IPS-18c (cell line): ENCODE results near the gene LCN15.

Experiments
- H3K4me3 ChIP-seq: 2 replicates; pipeline ENCODE4 v1.7.0; 2013; ENCODE audit warnings: low read depth, mild to moderate bottlenecking, low read length, moderate library complexity; ENCODE audit not compliant: insufficient read depth
- H3K9me3 ChIP-seq: one replicate; pipeline ENCODE4 v1.6.1; 2013; ENCODE audit warnings: mild to moderate bottlenecking, low read length, moderate library complexity; ENCODE audit not compliant: control insufficient read depth, insufficient read depth

Gene LCN15

DNA sequence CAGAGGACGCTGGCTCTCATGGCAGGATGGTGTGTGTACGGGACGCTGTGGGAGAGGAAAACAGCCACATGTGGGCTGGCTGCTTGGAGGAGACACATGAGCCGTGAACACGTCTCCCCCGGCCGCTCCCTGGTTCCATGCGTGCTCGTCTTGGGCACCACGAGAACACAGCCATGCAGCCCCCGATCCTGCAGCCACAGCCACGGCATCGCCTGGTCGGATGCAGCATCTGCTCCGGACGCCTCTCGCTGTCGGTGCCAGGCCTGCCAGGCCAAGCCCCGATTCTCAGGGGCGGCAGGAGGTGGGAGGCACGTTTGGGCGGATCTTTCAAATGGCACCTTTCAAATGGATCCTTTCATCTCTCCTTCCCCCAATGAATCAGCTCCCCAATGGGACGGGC is 24.8 kb downstream of the LCN15 start:
- no peak overlapping the region for H3K4me3 ChIP-seq
- no peaks in the 10 kb centered on the region for H3K9me3 ChIP-seq

DNA sequence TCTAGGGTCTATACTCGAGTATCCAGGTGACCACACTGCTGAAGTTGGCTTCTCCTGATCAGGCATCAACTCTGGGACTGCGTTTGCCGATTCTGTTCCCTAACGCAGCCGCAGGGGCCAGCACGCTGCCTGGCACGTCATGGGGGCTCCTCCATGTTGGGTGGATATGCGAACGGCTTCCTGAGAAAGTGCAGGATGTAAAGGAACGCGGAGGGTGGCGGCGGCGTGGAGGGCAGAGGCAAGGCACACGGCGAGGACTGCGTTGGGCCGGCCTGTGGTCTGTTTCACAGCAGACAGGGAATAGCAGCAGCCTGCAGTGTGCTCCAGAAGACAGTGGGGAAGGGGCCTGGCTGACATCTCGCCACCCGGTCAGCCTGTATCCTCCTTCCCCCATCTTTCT is 25.4 kb downstream of the LCN15 start:
- Histone ChIP-seq H3K9me3 (no peaks in the 10 kb centered on the region), H3K4me3 (no peak overlapping the region)

DNA sequence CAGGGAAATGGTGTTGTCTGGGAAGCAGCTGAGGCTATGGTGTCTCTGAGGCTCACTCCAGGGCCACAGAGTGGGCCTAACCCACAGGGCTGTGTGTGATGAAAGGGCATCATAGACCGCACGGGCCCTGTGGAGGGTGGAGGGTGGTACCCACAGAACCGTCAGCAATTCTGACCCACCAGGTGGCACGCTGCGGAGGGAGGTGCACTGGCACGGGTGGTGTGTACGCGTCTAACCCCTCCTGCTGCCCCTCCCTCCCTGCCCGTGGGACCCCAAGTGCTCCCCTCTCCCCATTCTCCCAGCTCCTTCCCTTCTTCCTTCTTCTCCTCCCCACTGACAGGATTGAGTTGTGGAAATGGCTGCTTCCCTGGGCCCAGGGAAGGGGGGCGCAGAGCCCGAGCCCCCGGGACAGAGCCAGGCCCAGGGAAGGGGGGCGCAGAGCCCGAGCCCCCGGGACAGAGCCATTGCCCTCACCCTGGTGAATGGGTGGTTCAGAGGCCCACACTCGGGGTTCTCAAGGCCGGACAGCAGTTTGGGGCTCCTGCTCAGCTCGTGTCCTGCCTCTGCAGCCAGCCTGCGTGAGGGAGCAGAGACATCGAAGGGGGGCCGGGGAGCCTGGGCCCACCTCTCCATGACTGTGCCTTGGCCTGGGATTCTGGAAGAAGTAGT is 28.4 kb downstream of the LCN15 start:
- Histone ChIP-seq H3K4me3 (no peak overlapping the region), H3K9me3 (no peaks in the 10 kb centered on the region)

DNA sequence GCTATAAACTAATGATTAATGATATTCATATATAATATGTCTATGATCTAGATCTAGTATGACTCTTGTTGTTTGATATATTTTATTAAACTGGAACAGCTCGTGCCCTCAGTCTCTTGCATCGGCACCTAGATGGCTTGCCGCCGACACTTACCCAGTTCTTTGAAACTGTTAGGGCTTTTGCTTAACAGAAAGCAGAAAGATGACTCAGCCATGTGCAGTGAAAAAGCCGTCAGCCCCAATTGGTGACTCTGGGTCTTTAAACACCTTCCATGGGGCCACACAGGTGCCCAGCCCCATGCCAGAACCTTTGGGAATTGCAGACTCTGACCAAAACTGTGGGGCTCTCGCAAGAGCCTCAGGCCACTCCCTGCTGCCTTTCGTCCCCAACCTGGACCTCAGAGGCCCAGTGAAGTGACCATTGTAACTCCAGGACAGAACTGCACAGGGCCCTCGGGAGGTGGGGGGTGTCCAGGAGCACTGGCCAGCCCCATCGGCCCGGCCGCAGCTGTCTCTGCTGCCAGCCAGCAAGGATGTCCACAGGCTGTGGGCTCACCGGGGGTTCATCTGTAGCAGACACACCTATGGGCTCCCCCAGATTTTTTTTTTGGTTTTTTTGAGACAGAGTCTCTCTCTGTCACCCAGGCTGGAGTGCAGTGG is 29.4 kb downstream of the LCN15 start:
- no peaks in the 10 kb centered on the region for H3K9me3 ChIP-seq
- no peak overlapping the region for H3K4me3 ChIP-seq

DNA sequence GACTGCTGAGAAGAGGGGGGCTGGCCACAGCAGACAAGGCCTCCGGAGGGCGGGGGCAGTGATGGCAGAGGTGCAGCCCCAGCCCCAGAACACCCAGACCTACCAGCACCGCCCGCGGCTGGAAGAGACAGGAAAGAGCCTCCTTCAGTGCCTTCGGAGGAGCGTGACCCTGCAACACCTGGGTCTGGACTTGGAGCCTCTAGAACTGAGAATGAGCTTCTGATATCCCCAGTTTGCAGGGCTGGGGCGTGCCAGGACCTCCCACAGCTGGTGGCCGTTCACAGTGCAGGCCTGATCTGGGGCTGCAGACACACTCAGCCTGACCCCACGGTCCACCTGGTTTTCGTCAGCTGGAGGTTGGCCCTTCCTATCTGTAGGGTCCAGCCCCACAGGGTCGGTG is 30.7 kb downstream of the LCN15 start:
- Histone ChIP-seq H3K4me3 (no peak overlapping the region), H3K9me3 (no peaks in the 10 kb centered on the region)

DNA sequence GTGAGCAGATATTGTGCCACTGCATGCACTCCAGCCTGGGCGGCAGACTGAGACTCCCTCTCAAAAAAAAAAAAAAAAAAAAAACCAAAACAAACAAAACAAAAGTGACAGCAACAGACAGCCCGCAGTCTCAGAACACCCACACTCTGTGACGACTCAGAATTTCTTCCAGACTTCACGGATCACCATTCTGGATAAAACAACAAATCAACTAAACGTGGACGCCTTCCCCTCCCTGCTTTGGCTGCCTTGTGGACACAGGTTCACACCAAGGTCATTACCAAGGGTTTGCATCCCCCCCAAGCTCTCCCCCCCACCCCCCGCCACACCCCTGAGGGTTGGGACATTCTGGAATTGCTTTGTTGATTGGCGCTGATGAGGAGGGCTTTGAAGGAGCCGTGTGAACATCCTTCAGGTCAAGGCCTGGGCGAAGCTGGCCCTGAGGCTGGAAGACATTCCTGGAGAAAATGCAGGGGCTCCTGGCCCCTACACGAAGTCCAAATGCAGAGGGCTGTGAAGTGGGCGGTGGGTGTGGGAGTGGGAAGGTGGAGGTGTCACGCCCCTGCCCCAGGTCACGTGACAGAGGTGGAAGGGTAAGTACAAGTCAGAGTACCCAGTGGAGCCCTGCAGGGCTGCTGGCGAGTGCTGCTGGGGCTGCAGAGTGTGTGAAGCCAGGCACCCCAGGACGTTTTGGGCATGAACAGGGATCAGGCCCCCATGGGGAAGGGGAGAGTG is 31.7 kb downstream of the LCN15 start:
- H3K9me3 ChIP-seq: no peaks in the 10 kb centered on the region
- H3K4me3 ChIP-seq: no peak overlapping the region

DNA sequence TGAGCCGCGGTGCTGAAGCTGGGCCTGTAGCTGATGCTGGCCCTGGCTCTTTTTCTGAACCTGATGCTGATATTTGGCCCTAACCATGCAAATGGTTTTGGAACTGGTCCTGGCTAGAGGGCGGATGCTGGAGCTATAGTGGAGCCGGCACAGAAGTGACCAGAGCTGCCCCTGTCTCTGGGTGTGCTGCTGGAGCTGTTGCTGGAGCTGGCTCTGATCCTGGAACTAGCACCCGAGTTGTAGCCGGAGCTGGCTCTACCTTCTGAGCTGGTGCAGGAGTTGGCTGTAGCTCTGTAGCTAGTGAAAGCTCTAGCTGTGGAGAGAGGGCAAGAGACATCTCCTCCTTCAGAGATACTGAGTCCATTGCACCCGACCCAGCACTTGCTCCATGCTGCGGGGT is 34.4 kb downstream of the LCN15 start:
- Histone ChIP-seq H3K9me3 (no peaks in the 10 kb centered on the region), H3K4me3 (no peak overlapping the region)

DNA sequence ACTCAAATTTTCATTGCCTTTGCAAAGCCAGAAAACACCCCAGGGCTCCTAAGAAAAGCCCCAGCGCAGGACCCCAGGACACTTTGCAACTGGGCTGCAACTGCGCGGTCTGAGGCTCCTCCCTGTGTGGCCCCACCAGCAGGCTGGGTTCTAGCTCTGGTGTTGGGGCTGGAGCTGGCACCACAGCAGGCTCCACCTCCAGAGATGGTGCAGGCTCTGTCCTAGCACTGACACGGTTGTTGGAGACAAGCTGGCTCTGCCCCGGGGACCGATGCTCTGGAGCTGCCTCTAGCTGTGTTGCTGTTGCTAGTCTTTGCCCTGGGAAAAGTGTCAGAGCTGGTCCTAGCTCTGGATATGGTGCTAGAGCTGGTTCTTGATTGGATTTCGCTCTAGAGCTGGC is 35.2 kb downstream of the LCN15 start:
- Histone ChIP-seq H3K4me3 (peak overlapping the region; percentile 97), H3K9me3 (no peaks in the 10 kb centered on the region)

DNA sequence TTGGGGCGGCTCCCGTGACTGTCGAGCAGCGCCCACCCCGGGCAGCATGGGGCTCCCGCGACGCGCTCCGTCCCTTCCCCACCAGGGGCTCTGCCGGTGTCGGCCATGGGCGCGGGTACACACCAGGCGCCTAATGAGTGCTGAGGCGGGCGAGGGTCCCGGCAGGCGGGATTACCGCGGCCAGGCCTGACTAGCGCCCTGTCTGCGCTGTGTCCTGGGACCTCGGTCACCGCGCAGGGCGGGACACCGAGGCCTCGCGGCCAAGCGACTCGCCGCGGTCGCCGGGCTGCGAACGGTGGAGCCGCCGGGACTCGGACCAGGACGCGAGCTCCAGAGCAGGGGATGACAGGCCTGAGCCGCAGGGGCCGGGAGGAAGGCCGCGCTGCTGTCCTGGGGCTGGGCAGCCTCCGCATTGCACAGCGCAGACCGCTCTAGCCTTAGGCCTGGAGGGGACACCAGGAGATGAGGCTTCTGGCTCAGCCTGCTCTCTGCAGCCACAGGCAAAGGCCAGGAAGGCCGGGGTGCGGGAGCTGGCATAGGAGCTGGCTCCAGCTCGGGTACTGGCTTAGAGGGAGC is 35.7 kb downstream of the LCN15 start:
- Histone ChIP-seq H3K4me3 (peak overlapping the region; percentile 97), H3K9me3 (no peaks in the 10 kb centered on the region)

DNA sequence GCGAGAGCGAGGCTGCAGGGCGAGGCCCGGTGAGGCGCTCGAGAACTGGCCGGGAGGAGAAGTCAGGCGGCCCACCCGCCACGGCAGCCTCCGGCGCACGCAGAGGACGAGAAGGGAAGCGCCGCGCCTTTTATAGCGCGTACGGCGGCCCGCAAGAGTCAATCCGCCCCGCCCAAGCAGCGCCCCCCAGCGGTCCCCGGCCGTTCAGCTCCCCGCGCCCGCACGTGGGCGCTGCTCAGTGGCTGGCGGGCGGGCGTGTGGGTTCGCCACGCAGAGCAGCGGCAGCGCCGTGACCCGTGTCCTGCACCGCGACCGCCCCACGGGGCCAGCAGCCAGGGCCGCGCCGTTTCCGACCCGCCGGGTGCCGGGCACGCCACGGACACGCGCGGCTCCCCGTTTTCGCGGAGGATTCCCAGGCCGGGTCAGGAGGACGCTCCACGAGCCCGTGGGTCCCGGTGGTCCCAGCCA is 36.2 kb downstream of the LCN15 start:
- Histone ChIP-seq H3K4me3 (peak overlapping the region; percentile 97), H3K9me3 (no peaks in the 10 kb centered on the region)

DNA sequence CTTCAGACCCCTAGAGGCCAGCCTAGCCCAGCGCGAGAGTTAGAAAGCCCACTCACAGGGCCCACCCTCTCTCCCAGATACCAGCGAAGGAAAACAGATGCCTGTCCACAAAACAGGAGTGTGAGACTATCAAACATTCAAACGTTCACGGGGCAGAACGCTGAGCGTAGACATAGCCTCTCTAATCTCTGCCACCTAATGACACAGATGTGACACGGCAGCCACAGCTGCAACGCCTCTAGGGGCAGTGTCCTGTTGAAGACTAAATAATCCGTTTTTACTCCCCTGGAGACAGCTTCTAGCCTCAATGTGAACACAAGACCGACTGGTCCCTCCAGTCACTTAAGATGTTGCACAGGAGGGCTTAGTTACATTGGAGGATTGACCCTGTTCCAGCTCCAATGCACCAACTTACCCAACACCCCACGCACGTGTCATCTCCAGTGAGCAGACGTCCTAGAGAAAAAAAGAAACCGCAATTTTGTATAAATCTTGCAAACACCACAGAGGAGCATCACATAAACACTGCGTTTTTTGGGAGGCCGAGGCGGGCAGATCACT is 37.6 kb downstream of the LCN15 start:
- Histone ChIP-seq H3K9me3 (no peaks in the 10 kb centered on the region), H3K4me3 (peak overlapping the region; percentile 97)

DNA sequence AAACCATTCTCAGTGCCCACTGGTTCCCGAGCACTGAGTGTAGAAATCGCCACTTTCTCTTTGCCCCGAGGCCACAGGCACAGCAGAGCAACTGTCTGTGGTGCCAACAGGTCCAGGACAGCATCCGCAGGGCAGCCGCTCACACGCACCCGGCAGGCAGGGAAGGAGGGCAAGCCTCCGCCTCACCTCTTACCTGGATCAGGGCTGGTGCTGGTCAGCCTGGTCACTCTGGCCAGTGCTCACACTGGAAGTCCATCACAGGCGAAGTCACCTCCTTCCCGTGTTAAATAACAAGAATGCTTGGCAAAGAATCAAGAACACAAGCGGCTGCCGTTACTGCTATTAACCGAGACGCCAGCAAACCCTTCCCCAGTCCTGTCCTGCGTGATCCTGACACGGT is 38.2 kb downstream of the LCN15 start:
- Histone ChIP-seq H3K9me3 (no peaks in the 10 kb centered on the region), H3K4me3 (peak overlapping the region; percentile 97)

DNA sequence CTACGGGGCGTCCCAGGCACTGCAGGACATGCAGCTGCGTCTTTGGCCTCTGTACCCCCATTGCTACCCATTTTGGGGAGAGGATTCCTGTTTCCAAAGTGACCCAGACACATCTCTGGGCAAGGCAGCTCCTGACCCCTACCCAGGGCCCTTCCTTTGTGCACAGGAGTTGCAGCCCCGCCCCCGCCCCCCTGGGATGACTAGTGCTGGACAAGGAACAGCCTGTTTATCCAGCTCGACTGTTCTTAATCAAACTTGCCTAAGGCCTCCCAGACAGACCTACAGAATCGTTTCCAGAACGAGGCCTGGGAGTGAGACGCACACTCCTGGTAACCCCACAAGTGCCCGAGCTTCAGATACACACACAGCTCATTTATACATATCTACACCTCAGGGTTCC is 38.7 kb downstream of the LCN15 start:
- Histone ChIP-seq H3K9me3 (no peaks in the 10 kb centered on the region), H3K4me3 (peak overlapping the region; percentile 97; the same call in 1 of the 2 replicates)

DNA sequence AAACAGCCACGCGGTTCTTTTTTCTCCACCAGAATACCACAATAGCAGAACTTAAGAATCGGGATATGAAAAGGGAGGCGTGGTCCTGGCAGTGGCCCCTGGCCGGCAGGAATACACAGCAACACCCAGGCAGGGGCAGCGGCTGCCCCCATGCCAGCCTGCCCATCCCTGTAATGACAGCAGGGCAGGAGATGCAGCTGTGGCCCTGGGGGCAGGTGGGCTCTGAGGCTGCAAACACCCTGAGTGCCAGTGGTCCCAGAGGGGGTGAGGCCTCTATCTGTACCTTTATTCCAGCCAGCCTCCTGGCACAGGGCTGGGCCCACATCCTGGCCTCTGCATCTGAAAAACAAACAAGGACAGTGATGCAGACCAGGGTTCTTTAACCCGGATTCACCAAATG is 39.5 kb downstream of the LCN15 start:
- H3K9me3 ChIP-seq: no peaks in the 10 kb centered on the region
- H3K4me3 ChIP-seq: no peak overlapping the region

DNA sequence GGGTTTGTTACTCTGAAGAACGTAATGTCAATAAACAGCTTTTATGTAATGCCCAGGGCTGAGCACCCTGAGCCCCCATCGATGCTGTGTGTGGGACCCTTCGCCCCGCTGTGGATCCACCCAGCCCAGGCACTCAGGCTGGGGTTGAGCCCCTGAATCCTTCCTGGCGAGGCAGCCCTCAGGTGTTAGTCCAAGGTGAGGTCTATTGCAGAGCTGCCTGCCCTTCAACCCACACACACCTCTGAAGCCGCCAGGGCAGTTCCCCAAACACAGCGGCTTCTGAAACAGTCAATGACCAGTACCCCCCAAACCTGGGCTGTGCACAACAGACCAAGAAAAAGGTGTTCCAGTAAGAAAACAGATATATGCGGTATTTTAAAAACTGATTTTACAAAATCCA is 40.3 kb downstream of the LCN15 start:
- no peaks in the 10 kb centered on the region for H3K9me3 ChIP-seq
- H3K4me3 ChIP-seq: no peak overlapping the region

DNA sequence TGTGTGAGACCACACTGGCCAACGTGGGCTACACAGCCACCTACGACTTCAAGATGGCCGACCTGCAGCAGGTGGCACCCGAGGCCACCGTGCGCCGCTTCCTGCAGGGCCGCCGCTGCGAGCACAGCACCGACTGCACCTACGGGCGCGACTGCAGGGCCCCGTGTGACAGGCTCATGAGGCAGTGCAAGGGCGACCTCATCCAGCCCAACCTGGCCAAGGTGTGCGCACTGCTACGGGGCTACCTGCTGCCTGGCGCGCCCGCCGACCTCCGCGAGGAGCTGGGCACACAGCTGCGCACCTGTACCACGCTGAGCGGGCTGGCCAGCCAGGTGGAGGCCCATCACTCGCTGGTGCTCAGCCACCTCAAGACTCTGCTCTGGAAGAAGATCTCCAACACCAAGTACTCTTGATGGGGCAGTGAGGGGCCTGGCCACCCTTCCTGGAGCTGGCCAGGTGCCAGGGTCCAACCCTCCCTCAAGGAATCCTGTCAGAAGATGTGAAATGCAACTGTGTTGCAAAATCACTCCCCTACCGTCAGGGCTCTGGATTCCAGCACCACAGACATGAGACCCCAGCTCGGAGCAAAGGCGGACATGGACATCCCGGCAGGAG is 40.8 kb downstream of the LCN15 start:
- no peaks in the 10 kb centered on the region for H3K9me3 ChIP-seq
- H3K4me3 ChIP-seq: no peak overlapping the region

DNA sequence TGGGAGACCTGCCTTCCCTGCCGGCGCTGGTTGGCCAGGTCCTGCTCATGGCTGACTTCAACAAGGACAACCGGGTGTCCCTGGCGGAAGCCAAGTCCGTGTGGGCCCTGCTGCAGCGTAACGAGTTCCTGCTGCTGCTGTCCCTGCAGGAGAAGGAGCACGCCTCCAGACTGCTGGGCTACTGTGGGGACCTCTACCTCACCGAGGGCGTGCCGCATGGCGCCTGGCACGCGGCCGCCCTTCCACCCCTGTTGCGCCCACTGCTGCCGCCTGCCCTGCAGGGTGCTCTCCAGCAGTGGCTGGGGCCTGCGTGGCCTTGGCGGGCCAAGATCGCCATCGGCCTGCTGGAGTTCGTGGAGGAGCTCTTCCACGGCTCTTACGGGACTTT is 41.4 kb downstream of the LCN15 start:
- Histone ChIP-seq H3K9me3 (no peaks in the 10 kb centered on the region), H3K4me3 (no peak overlapping the region)
